HFF-Myc (cell line): Measurements from ENCODE around the gene TRAF2.

Source experiments
- DNase-seq: peaks from one replicate; pipeline ENCODE4 v3.0.0-alpha.2; 2011; ENCODE audit warnings: low read depth; ENCODE audit errors: extremely low read depth
- H3K4me3 ChIP-seq: replicated peaks from 2 replicates; pipeline ENCODE4 v1.5.1; 2011; ENCODE audit warnings: low read depth, mild to moderate bottlenecking, control low read depth, low read length
- TF ChIP-seq, protein P1 (sequence below): IDR thresholded peaks from 2 replicates; pipeline ENCODE4 v1.5.1; 2012; ENCODE audit warnings: mild to moderate bottlenecking, low read depth, low read length, control low read depth; ENCODE audit errors: missing control alignments

Gene TRAF2

DNA sequence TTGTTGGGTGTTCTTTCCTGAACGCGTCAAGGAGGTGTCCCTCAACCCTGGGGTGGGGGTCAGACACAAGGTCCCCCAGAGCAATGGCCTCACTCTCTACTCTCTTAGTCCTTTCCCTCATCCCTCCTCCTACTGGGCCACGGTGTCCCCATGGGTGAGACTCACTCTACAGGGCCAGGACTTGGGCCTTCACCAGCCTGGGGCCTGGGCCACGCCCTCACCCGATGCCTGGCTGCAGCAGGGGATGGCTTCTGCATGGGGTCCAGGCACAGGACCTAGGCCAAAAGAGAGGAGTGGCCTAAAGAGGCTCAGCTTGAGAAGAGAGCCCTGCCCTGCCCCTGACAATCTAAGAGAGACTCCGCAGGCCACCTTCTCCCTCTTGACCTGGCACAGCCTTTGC, 71.6 kb downstream of the TRAF2 start:
- no peak overlapping the region for H3K4me3 ChIP-seq
- TF ChIP-seq, protein P1, sequence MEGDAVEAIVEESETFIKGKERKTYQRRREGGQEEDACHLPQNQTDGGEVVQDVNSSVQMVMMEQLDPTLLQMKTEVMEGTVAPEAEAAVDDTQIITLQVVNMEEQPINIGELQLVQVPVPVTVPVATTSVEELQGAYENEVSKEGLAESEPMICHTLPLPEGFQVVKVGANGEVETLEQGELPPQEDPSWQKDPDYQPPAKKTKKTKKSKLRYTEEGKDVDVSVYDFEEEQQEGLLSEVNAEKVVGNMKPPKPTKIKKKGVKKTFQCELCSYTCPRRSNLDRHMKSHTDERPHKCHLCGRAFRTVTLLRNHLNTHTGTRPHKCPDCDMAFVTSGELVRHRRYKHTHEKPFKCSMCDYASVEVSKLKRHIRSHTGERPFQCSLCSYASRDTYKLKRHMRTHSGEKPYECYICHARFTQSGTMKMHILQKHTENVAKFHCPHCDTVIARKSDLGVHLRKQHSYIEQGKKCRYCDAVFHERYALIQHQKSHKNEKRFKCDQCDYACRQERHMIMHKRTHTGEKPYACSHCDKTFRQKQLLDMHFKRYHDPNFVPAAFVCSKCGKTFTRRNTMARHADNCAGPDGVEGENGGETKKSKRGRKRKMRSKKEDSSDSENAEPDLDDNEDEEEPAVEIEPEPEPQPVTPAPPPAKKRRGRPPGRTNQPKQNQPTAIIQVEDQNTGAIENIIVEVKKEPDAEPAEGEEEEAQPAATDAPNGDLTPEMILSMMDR: no peak
- no peak for DNase-seq

DNA sequence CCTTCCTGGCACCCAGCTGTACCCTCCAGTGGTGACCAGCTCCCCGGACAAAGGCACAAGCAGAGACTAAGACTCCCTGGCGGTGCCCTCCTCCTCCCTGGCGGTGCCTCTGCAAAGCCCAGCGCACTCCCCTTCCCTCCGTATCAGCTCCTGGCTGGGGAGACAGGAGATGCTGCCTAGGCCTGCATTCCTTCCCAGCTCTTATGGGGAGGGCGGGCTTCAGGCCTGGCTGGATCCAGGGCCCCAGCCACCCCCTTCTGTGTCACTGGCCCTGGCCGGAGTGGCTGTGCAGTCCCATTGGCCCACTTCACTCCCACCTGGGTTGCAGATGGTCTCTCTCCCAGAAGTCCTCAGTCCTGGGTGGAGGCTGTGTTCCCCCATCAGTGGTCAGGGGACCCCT, 72.2 kb downstream of the TRAF2 start:
- DNase-seq: no peak
- no peak overlapping the region for H3K4me3 ChIP-seq
- TF ChIP-seq, protein P1: no peak

DNA sequence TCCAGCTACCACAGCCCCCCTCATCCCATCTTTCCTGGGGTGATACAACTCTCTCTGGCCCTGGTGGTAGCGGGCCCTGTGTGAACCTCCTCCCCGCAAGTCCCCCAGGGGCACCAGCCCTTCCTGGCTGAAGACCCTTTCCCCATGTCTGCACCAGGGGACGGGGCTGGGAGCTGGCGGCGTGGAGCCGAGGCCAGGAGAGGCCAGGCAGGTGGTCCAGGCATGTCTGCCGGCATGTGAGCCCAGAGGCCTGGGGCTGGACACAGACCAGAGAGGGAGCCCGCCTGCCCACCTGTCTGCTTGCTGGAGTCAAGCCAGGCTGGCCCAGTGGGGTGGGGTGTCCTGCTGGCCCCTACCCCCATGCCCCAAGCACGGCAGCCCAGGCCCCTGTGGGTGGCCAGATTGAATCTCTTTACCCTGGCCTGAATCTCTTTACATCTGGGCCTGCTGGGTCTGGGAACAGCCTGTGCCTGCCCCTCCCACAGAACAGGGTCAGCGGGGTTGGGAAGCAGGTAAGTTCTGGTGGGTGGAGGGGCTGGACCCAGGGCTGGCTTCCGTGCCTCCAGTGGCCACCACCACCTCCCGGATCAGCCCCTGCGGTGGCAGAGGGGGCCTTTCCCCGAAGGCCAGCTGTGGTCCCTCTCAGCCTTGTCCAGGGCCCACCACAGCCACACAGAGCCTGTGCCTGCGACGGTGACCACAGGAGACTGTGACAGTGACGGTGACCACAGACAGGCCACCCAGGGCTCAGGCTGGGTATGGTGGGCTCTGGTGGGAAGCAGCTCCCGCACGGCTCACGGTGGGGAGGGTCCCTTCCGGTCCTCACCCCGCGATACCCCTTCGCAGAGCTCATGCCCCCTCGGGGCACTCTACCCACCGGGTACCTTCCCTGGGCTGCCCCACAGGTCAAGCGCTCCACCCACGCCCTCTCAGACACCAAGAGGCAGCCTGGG, 72.9 kb downstream of the TRAF2 start:
- TF ChIP-seq, protein P1: no peak
- no peak overlapping the region for H3K4me3 ChIP-seq
- no peak for DNase-seq

DNA sequence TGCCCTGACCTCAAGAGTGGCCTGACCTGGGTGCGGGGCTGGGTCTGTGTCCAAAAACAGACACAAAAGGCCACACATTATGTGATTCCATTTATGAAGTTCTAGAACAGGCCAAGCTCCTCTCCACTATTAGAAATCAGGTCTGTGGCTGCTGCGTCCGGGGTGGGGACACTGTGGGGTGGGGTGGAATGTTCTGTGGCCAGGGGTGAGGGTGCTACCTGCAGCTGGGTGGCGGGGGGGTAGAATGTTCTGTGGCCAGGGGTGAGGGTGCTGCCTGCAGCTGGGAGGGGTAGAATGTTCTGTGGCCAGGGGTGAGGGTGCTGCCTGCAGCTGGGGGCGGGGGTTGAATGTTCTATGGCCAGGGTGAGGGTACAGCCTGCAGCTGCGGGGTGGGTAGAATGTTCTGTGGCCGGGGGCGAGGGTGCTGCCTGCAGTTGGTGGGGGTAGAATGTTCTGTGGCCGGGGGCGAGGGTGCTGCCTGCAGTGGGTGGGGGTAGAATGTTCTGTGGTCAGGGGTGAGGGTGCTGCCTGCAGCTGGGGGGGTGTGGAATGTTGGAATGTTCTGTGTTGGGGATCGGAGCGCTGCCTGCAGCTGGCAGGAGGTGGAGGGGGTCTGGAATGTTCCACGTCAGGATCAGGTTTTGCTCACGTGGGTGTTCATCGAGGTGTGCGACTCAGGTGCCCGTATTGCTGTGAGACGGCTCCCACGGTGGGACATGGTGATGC, 74.1 kb downstream of the TRAF2 start:
- no peak for DNase-seq
- TF ChIP-seq, protein P1: no peak
- H3K4me3 ChIP-seq: no peak overlapping the region

DNA sequence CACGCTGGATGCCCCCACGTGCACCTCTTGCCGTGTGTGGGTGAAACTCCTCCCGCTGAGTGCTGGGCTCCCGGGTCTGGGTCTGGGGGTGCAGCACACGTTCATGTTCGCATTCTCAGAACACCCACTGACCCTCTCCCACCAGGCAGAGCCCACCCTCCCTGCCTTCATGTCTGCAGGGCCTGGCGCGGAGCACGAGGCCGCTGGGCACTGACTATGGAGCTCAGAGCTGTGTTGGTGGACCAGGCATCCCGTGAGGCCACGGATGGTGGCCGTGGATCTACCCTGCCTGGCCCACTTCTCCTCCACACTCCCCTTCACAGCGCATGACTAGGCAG, 74.6 kb downstream of the TRAF2 start:
- TF ChIP-seq, protein P1: no peak
- H3K4me3 ChIP-seq: no peak overlapping the region
- no peak for DNase-seq

DNA sequence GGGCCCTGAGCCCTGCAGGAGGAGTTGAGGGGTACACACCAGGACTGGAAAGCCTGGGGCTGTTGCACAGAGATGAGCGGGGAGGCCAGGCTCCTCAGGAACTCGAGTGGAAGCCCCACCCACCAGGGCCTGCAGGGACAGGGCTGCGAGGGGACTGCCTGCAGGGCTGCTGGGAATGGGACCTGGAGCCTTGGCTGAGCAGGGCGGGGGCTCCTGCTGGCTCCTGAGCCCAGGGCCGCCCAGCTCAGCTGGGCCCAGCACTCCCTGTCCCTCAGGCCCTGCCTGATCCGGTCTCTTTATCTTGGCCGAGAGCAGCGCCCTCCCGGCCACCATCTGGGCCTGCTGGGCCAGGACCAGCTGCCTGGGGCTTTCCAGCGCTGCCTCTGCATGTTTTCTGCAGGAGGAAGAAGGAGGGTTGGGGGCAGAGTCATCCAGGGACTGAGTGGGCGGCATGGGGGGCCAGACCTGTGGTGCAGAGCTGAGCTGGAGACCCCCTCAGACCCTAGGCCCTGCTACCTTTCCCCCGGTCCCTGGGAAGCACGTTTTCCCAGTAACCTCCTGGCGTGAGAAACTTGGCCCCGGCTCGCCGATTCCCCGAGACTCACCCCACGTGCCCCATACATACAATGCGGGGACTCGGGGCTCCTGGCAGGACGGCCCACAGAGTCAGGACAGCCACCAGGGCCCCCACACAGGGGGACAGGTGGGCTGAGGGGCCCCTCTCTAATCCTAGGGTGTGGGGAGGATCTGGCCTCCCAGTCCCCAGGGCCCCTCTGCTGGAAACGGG, 75.2 kb downstream of the TRAF2 start:
- no peak overlapping the region for H3K4me3 ChIP-seq
- TF ChIP-seq, protein P1: no peak
- DNase-seq: no peak
